HEK293 (cell line): ENCODE results near the gene RBBP8.

Experiments used
- CTCF ChIA-PET: fragments of 350-600 bp; formaldehyde crosslinking; extraction: SDS; loops from one replicate; lab custom pipeline; 2021; ENCODE audit warnings: antibody characterized with exemption; lab: Yijun Ruan, JAX
- POLR2A ChIA-PET: fragments of 300-600 bp; formaldehyde crosslinking; extraction: SDS; loops from one replicate; lab custom pipeline; 2020; ENCODE audit warnings: antibody characterized with exemption, inconsistent platforms; lab: Yijun Ruan, JAX
- H3K27ac ChIP-seq: fragments of 200-500 bp; sonication (Bioruptor generic); 2 replicates; pipeline ENCODE4 v1.5.1; 2014; ENCODE audit warnings: low read depth, low read length, control low read depth, inconsistent platforms; ENCODE audit errors: extremely low read depth
- H3K36me3 ChIP-seq, 2 experiments: fragments of 200-500 bp in 1 of 2; sonication (Bioruptor generic) in 1 of 2; 1 replicate in 1 of 2; 2 replicates in 1 of 2; pipeline ENCODE4 v1.5.1; 2014 to 2017; ENCODE audit warnings: inconsistent platforms in 2 of 2, low read length in 2 of 2; ENCODE audit not compliant: control insufficient read depth in 2 of 2, insufficient read depth in 1 of 2
- H3K4me1 ChIP-seq: fragments of 200-500 bp; sonication (Bioruptor generic); 2 replicates; pipeline ENCODE4 v1.5.1; 2014; ENCODE audit warnings: mild to moderate bottlenecking, low read length, inconsistent platforms; ENCODE audit not compliant: control insufficient read depth, insufficient read depth
- H3K4me3 ChIP-seq: 2 replicates; pipeline ENCODE4 v1.5.1; 2011; ENCODE audit warnings: low read depth, mild to moderate bottlenecking, control low read depth, low read length, moderate library complexity
- H3K9me3 ChIP-seq: fragments of 200-500 bp; sonication (Bioruptor generic); 2 replicates; pipeline ENCODE4 v1.5.1; 2014; ENCODE audit warnings: low read depth, low read length, inconsistent platforms; ENCODE audit not compliant: control insufficient read depth, insufficient read depth
- BCL11A ChIP-seq: fragments of 450-650 bp; formaldehyde crosslinking; IDR thresholded peaks from 2 replicates; pipeline ENCODE4 v1.5.1; 2016; ENCODE audit warnings: low read depth, missing biosample characterization, missing genetic modification characterization
- HOXA7 ChIP-seq: sonication (generic); formaldehyde crosslinking; IDR thresholded peaks from 2 replicates; pipeline ENCODE4 v1.8.1; 2022; ENCODE audit warnings: missing genetic modification reagents, borderline replicate concordance
- PRDM6 ChIP-seq: fragments of 450-650 bp; formaldehyde crosslinking; IDR thresholded peaks from 2 replicates; pipeline ENCODE4 v1.5.1; 2017; ENCODE audit warnings: missing biosample characterization, missing genetic modification characterization
- RBAK ChIP-seq: fragments of 450-650 bp; formaldehyde crosslinking; IDR thresholded peaks from 2 replicates; pipeline ENCODE4 v1.5.1; 2016; ENCODE audit warnings: missing biosample characterization, missing genetic modification characterization
- SALL2 ChIP-seq: fragments of 450-650 bp; formaldehyde crosslinking; IDR thresholded peaks from 2 replicates; pipeline ENCODE4 v1.5.0; 2017; ENCODE audit warnings: missing biosample characterization, mild to moderate bottlenecking, missing genetic modification characterization, borderline replicate concordance
- SCRT2 ChIP-seq: fragments of 450-650 bp; formaldehyde crosslinking; IDR thresholded peaks from 2 replicates; pipeline ENCODE4 v1.5.1; 2016; ENCODE audit warnings: missing biosample characterization, missing genetic modification characterization
- ZFP3 ChIP-seq: fragments of 450-650 bp; formaldehyde crosslinking; IDR thresholded peaks from 2 replicates; pipeline ENCODE4 v1.5.1; 2016; ENCODE audit warnings: low read depth, missing biosample characterization, missing genetic modification characterization
- ZFP41 ChIP-seq: fragments of 450-650 bp; formaldehyde crosslinking; IDR thresholded peaks from 2 replicates; pipeline ENCODE4 v1.5.1; 2016; ENCODE audit warnings: missing biosample characterization, missing genetic modification characterization, borderline replicate concordance
- ZFP69B ChIP-seq: fragments of 450-650 bp; formaldehyde crosslinking; IDR thresholded peaks from 2 replicates; pipeline ENCODE4 v1.5.1; 2016; ENCODE audit warnings: missing biosample characterization, missing genetic modification characterization
- ZNF10 ChIP-seq: fragments of 450-650 bp; formaldehyde crosslinking; IDR thresholded peaks from 2 replicates; pipeline ENCODE4 v1.5.1; 2017; ENCODE audit warnings: missing biosample characterization, missing genetic modification characterization
- ZNF121 ChIP-seq: fragments of 450-650 bp; formaldehyde crosslinking; IDR thresholded peaks from 2 replicates; pipeline ENCODE4 v1.5.1; 2016; ENCODE audit warnings: missing biosample characterization, missing genetic modification characterization
- ZNF2 ChIP-seq: fragments of 450-650 bp; formaldehyde crosslinking; IDR thresholded peaks from 2 replicates; pipeline ENCODE4 v1.5.1; 2016; ENCODE audit warnings: missing biosample characterization, missing genetic modification characterization
- ZNF211 ChIP-seq: fragments of 450-650 bp; formaldehyde crosslinking; IDR thresholded peaks from 2 replicates; pipeline ENCODE4 v1.5.1; 2016; ENCODE audit warnings: low read depth, missing biosample characterization, missing genetic modification characterization
- ZNF266 ChIP-seq: fragments of 450-650 bp; formaldehyde crosslinking; IDR thresholded peaks from 2 replicates; pipeline ENCODE4 v1.5.1; 2016; ENCODE audit warnings: missing biosample characterization, missing genetic modification characterization, low read depth
- ZNF324 ChIP-seq: fragments of 450-650 bp; formaldehyde crosslinking; IDR thresholded peaks from 2 replicates; pipeline ENCODE4 v1.5.1; 2016; ENCODE audit warnings: missing biosample characterization, missing genetic modification characterization
- ZNF335 ChIP-seq: fragments of 450-650 bp; formaldehyde crosslinking; conservative IDR thresholded peaks from 2 replicates; pipeline ENCODE4 v1.5.1; 2016; ENCODE audit warnings: missing biosample characterization, missing genetic modification characterization
- ZNF391 ChIP-seq: fragments of 450-650 bp; formaldehyde crosslinking; IDR thresholded peaks from 2 replicates; pipeline ENCODE4 v1.5.1; 2016; ENCODE audit warnings: low read depth, missing biosample characterization, missing genetic modification characterization, borderline replicate concordance
- ZNF530 ChIP-seq: fragments of 450-650 bp; formaldehyde crosslinking; IDR thresholded peaks from 2 replicates; pipeline ENCODE4 v1.5.1; 2016; ENCODE audit warnings: low read depth, missing biosample characterization, missing genetic modification characterization
- ZNF544 ChIP-seq: fragments of 450-650 bp; formaldehyde crosslinking; IDR thresholded peaks from 2 replicates; pipeline ENCODE4 v1.5.0; 2017; ENCODE audit warnings: missing biosample characterization, missing genetic modification characterization
- ZNF558 ChIP-seq: fragments of 450-650 bp; formaldehyde crosslinking; IDR thresholded peaks from 2 replicates; pipeline ENCODE4 v1.5.1; 2016; ENCODE audit warnings: missing biosample characterization, missing genetic modification characterization
- ZNF580 ChIP-seq: fragments of 450-650 bp; formaldehyde crosslinking; IDR thresholded peaks from 2 replicates; pipeline ENCODE4 v1.5.1; 2016; ENCODE audit warnings: missing biosample characterization, missing genetic modification characterization
- ZNF626 ChIP-seq: fragments of 450-650 bp; sonication (Bioruptor Pico); formaldehyde crosslinking; IDR thresholded peaks from 2 replicates; pipeline ENCODE4 v1.5.1; 2018; ENCODE audit warnings: missing biosample characterization, missing genetic modification characterization, inconsistent platforms
- TF ChIP-seq, protein P1 (sequence below): fragments of 450-650 bp; formaldehyde crosslinking; IDR thresholded peaks from 2 replicates; pipeline ENCODE4 v1.5.1; 2016; ENCODE audit warnings: missing biosample characterization, missing genetic modification characterization
- TF ChIP-seq, protein P2 (sequence below): fragments of 450-650 bp; formaldehyde crosslinking; IDR thresholded peaks from 2 replicates; pipeline ENCODE4 v1.5.1; 2017; ENCODE audit warnings: missing biosample characterization, missing genetic modification characterization
- TF ChIP-seq, protein P3 (sequence below): fragments of 450-650 bp; formaldehyde crosslinking; IDR thresholded peaks from 2 replicates; pipeline ENCODE4 v1.5.1; 2017; ENCODE audit warnings: missing biosample characterization, mild to moderate bottlenecking, missing genetic modification characterization, moderate library complexity
- TF ChIP-seq, protein P4 (sequence below): fragments of 450-650 bp; IDR thresholded peaks from 2 replicates; pipeline ENCODE4 v1.5.1; 2018; ENCODE audit warnings: missing biosample characterization, mild to moderate bottlenecking, missing genetic modification characterization

RBBP8 gene

DNA sequence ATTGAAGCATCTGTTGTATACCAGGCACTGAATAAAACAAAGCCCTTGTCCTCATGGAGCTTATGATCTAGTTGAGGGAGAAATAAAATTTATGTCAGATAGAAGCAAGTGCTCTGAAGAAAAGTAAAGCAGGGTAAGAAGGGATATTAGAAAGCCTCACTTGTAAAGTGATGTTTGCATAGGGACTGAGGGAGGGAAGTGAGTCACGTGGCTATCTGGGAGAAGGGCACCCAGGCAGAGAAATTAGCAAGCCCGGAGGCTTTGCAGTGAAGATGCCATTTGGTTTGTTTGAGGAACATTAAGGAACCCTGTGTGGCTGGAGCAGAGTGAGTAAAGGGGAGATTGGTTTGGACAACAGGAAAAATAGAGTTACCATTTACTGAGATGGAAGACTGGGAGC lies 52.1 kb downstream of the RBBP8 start:
- CTCF ChIA-PET: interaction anchor here (2.2 to 4.5 kb wide), 2 partner anchors 21 to 172 kb away, joined by 10 to 51 read pairs; no protein-coding TSS in a partner anchor

GRCh38 chr18:22987547-22988189 lies 54.5 kb downstream of the RBBP8 start:
- no peaks in the 10 kb centered on the region for H3K9me3 ChIP-seq
- H3K4me3 ChIP-seq: no peak overlapping the region
- no peaks in the 10 kb centered on the region for H3K4me1 ChIP-seq
- POLR2A ChIA-PET: no interaction called here
- CTCF ChIA-PET: interaction anchor here (0.6 to 1.4 kb wide), 4 partner anchors 11 to 189 kb away, joined by 3 to 5 read pairs (median 3); no protein-coding TSS in a partner anchor
- H3K36me3 ChIP-seq: peaks cover 33 to 83% of the 10 kb centered on the region in 2 experiments
- H3K27ac ChIP-seq: no peak overlapping the region
- TF ChIP-seq ZNF121 (tag by site-specific recombination): no peak
- no peak for TF ChIP-seq ZNF530
- no peak for TF ChIP-seq ZFP3 (tag by site-specific recombination)
- no peak for TF ChIP-seq BCL11A
- no peak for TF ChIP-seq HOXA7 (CRISPR knock-in tag)
- no peak for TF ChIP-seq ZNF580
- TF ChIP-seq ZNF391 (tag by site-specific recombination): no peak
- no peak for TF ChIP-seq ZNF335 (tag by site-specific recombination)
- TF ChIP-seq, protein P1, sequence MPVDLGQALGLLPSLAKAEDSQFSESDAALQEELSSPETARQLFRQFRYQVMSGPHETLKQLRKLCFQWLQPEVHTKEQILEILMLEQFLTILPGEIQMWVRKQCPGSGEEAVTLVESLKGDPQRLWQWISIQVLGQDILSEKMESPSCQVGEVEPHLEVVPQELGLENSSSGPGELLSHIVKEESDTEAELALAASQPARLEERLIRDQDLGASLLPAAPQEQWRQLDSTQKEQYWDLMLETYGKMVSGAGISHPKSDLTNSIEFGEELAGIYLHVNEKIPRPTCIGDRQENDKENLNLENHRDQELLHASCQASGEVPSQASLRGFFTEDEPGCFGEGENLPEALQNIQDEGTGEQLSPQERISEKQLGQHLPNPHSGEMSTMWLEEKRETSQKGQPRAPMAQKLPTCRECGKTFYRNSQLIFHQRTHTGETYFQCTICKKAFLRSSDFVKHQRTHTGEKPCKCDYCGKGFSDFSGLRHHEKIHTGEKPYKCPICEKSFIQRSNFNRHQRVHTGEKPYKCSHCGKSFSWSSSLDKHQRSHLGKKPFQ (tag by site-specific recombination): no peak
- no peak for TF ChIP-seq ZFP41 (tag by site-specific recombination)
- TF ChIP-seq ZNF558 (tag by site-specific recombination): no peak
- no peak for TF ChIP-seq RBAK

More for the DNA sequence above, 52.1 kb downstream of the RBBP8 start:
- Histone ChIP-seq H3K4me1 (no peaks in the 10 kb centered on the region), H3K27ac (no peak overlapping the region), H3K4me3 (no peak overlapping the region), H3K9me3 (no peaks in the 10 kb centered on the region), H3K36me3 (peaks cover 26 to 70% of the 10 kb centered on the region in 2 experiments)
- no peak for TF ChIP-seq ZNF266 (tag by site-specific recombination)
- TF ChIP-seq ZNF626 (tag by site-specific recombination): no peak
- no peak for TF ChIP-seq PRDM6 (tag by site-specific recombination)
- TF ChIP-seq SALL2 (tag by site-specific recombination): no peak
- TF ChIP-seq ZNF544 (tag by site-specific recombination): no peak
- TF ChIP-seq SCRT2: no peak
- TF ChIP-seq, protein P2, sequence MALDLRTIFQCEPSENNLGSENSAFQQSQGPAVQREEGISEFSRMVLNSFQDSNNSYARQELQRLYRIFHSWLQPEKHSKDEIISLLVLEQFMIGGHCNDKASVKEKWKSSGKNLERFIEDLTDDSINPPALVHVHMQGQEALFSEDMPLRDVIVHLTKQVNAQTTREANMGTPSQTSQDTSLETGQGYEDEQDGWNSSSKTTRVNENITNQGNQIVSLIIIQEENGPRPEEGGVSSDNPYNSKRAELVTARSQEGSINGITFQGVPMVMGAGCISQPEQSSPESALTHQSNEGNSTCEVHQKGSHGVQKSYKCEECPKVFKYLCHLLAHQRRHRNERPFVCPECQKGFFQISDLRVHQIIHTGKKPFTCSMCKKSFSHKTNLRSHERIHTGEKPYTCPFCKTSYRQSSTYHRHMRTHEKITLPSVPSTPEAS (tag by site-specific recombination): no peak
- no peak for TF ChIP-seq ZNF324 (tag by site-specific recombination)
- TF ChIP-seq, protein P3, sequence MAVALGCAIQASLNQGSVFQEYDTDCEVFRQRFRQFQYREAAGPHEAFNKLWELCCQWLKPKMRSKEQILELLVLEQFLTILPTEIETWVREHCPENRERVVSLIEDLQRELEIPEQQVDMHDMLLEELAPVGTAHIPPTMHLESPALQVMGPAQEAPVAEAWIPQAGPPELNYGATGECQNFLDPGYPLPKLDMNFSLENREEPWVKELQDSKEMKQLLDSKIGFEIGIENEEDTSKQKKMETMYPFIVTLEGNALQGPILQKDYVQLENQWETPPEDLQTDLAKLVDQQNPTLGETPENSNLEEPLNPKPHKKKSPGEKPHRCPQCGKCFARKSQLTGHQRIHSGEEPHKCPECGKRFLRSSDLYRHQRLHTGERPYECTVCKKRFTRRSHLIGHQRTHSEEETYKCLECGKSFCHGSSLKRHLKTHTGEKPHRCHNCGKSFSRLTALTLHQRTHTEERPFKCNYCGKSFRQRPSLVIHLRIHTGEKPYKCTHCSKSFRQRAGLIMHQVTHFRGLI: no peak
- TF ChIP-seq, protein P4, sequence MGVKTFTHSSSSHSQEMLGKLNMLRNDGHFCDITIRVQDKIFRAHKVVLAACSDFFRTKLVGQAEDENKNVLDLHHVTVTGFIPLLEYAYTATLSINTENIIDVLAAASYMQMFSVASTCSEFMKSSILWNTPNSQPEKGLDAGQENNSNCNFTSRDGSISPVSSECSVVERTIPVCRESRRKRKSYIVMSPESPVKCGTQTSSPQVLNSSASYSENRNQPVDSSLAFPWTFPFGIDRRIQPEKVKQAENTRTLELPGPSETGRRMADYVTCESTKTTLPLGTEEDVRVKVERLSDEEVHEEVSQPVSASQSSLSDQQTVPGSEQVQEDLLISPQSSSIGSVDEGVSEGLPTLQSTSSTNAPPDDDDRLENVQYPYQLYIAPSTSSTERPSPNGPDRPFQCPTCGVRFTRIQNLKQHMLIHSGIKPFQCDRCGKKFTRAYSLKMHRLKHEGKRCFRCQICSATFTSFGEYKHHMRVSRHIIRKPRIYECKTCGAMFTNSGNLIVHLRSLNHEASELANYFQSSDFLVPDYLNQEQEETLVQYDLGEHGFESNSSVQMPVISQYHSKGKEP (tag by site-specific recombination): no peak
- TF ChIP-seq ZNF211 (tag by site-specific recombination): no peak
- TF ChIP-seq ZNF10 (tag by site-specific recombination): no peak
- no peak for TF ChIP-seq ZNF2 (tag by site-specific recombination)
- TF ChIP-seq ZFP69B (tag by site-specific recombination): no peak
- POLR2A ChIA-PET: no interaction called here
